Measurements from ENCODE around the gene CKAP5.
A peak's percentile ranks its signal among the peaks of the same experiment; 100 is the strongest.
"Not testable (repeated sequence)": the region's sequence is repeated elsewhere in the genome, so short reads cannot be mapped to it uniquely, and the experiment has no call there.

Gene CKAP5

GRCh38 chr11:46726206-46726862, 119.7 kb downstream of the CKAP5 start:
- no peak for DNase-seq (ENCODE audit: low read depth, low spot score)

- DNase-seq (ENCODE audit: low read depth, low spot score) = no peak
Measured at GRCh38 chr11:46725338-46726205, 120.5 kb downstream of the CKAP5 start.

DNA sequence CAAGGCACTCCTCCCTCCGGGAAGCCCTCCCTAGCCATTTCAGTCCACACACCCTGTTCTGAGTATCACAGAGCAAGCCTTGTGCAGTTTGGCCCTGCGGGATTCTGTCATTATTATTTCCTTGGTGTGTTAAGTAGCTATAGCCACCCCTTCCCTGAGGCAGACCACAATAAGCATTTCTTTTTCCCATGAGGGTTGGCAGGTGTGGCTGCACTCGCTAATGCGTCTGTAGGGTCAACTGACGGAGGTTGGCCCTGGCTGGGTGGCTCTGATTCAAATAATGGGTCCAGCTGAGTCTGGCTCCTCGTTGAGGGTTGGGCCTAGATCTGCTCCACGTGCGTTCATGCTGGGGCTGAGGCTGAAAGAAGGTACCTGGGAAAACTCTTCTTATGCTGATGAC, 122.0 kb downstream of the CKAP5 start:
- no peak for DNase-seq (ENCODE audit: low read depth, low spot score)

DNA sequence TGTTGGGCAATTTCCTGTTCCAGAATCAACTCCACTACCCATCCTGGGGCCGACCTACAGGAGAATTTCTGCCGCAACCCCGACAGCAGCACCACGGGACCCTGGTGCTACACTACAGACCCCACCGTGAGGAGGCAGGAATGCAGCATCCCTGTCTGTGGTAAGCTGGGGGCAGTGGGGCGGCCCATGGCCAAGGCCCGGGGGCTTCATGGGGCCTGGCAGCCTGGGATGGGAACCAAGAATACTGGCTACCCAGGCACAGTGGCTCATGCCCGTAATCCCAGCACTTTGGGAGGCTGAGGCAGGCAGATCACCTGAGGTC, 122.8 kb downstream of the CKAP5 start:
- DNase-seq (ENCODE audit: low read depth, low spot score) = no peak

DNA sequence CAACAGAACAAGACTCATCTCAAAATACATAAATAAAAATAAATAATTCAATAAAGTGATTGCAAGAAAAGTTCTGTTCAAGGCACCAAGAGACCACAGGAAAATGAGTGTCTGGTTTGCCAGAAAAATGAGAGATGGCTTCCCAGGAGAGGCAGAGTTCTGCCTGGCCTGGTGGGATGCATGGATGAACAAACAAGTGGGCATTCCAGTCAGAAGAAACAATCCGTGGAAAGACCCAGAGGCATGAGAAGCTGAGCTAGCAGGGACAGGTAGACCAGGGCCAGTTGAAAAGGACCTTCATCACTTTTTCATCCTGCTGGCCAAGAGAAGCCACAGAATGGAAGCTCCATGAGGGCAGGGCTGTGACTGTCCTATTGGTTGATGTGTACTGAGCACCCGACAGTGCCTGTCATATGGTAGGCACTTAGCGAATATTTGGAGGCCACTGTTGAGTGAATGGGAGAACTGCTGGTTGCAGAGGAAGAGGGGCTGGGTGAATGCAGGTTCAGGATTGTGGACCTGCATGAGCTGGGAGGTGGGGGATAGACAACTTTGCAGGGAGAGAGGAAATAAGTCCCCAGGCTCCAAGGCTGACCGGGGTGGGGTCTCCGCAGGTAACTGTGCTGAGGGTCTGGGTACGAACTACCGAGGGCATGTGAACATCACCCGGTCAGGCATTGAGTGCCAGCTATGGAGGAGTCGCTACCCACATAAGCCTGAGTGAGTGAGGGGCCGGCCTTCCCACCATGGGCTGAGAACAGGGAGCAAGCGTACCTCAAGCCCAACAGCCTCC, 123.3 kb downstream of the CKAP5 start:
- no peak for DNase-seq (ENCODE audit: low read depth, low spot score)

DNA sequence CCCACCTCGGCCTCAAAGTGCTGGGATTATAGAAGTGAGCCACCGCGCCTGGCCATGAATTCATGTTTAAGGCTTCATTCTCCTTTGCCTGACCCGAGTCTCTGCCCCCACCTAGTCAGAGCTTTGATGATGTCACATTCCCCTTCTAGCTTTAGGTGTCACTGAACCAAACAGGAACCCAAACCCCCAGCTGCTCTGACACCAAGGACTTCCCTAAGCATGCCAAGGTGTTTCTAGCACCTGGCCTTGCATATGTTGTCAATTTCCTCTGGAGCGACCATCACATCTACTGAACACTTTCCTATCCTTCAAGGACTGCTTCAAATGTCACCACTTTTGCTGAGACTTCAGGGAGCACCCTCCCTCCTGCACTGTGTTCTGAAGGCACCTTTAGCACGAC, 124.8 kb downstream of the CKAP5 start:
- DNase-seq (ENCODE audit: low read depth, low spot score) = no peak

DNA sequence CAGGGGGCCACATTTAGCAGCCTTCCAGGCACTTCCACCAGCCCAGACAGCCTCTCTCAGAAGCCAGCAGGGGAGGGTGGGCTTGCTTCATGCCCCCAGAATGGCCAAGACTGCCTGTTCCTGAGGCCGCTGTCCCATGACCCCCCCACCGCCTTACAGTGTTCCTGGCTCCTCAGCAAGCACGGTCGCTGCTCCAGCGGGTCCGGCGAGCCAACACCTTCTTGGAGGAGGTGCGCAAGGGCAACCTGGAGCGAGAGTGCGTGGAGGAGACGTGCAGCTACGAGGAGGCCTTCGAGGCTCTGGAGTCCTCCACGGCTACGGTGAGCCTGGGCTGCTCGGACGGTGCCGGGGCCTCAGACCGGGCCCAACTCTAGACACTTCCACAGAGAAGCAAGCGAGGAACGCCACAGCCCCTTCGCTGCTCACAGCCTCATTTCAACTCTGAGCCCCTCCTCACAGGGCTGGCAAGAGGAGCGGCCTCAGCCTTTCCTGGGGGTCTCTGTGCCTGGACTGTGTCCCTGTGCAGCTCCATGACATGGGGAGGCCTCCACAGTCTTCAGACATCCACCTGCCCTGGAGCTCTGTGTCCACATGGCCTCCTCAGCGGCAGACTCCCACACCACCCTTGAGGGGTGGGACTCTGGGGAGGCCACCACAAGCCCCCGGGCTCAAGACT, 126.4 kb downstream of the CKAP5 start:
- no peak for DNase-seq (ENCODE audit: low read depth, low spot score)

GRCh38 chr11:46719048-46719542, 127.0 kb downstream of the CKAP5 start, which contains the start of gene F2:
Gene F2, plus strand, starts transcription at chr11:46719213. Its CDS starts 23 bp downstream, at chr11:46719236.
- DNase-seq (ENCODE audit: low read depth, low spot score) = no peak

- no peak for DNase-seq (ENCODE audit: low read depth, low spot score)
Measured at GRCh38 chr11:46718155-46719019, 127.7 kb downstream of the CKAP5 start.

DNA sequence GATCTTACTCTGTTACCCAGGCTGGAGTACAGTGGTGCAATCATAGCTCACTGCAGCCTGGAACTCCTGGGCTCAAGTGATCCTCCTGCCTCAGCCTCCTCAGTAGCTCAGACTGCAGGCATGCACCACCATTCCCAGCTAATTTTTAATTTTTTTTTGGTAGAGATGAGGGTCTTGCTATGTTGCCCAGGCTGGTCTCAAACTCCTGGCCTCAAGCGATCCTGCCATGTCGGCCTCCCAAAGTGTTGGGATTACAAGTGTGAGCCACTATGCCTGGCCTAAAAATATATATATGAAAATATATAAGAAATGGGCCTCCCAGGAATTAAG, 128.3 kb downstream of the CKAP5 start:
- not testable (repeated sequence) for DNase-seq (ENCODE audit: low read depth, low spot score)

- DNase-seq (ENCODE audit: low read depth, low spot score) = no peak
Measured at GRCh38 chr11:46712874-46713576, 133.1 kb downstream of the CKAP5 start.

DNA sequence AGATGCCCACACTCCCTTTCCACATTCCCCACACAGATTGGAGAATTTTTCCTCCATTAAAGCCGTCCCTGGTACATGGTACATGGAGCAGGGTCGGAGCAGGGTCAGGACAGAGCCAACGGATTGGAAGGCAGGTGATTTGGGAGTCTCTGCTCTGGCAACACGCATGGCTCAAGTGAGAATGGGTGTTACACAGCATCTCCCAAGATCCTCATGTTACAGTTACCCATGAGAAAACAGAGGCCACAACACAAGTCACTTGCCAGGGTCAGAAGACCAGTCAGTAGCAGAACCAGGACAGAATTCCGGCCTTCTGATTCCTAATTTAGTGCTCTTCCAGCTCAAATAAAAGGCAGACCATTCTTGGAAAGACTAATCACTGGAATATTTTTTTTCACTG, 134.8 kb downstream of the CKAP5 start:
- no peak for DNase-seq (ENCODE audit: low read depth, low spot score)

- DNase-seq (ENCODE audit: low read depth, low spot score) = no peak
Measured at GRCh38 chr11:46710821-46711269, 135.2 kb downstream of the CKAP5 start.

- DNase-seq (ENCODE audit: low read depth, low spot score) = not testable (repeated sequence)
Measured at GRCh38 chr11:46709351-46709750, 136.7 kb downstream of the CKAP5 start.

DNA sequence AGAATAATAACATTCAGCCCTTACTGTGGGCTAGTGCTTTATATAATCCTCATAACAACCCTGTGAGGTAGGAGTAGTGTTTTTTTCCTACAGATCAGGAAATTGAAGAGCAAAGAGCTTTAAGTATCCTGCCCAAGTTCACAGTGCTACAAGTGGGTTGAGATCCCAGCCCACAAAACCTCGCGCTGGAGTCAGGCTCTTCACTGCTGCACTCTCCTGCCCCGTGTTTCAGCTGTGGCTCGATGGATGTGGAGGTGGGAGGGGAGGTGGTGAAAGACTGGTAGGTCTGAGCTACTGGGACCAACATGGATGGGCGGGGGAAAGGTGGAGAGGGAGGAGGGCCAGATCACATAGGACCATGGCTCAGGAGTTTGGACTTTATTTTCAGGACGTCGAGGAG, 139.2 kb downstream of the CKAP5 start:
- no peak for DNase-seq (ENCODE audit: low read depth, low spot score)

GRCh38 chr11:46705070-46705688, 140.9 kb downstream of the CKAP5 start:
- no peak for DNase-seq (ENCODE audit: low read depth, low spot score)

GRCh38 chr11:46701078-46701654, 144.9 kb downstream of the CKAP5 start:
- no peak for DNase-seq (ENCODE audit: low read depth, low spot score)

- DNase-seq (ENCODE audit: low read depth, low spot score) = peak; percentile 98
Measured at GRCh38 chr11:46700241-46701077, 145.6 kb downstream of the CKAP5 start, which contains the start of the genes ARHGAP1 and ZNF408. Gene ARHGAP1, minus strand, starts transcription at chr11:46700619. Its CDS starts 4,512 bp downstream, at chr11:46696107. Gene ZNF408, plus strand, starts transcription at chr11:46701031. Its CDS starts 17 bp downstream, at chr11:46701048.
